ENCODE measurements around the gene MBTD1.
"Not testable (repeated sequence)": the region's sequence is repeated elsewhere in the genome, so short reads cannot be mapped to it uniquely, and the experiment has no call there.

MBTD1 gene

DNA sequence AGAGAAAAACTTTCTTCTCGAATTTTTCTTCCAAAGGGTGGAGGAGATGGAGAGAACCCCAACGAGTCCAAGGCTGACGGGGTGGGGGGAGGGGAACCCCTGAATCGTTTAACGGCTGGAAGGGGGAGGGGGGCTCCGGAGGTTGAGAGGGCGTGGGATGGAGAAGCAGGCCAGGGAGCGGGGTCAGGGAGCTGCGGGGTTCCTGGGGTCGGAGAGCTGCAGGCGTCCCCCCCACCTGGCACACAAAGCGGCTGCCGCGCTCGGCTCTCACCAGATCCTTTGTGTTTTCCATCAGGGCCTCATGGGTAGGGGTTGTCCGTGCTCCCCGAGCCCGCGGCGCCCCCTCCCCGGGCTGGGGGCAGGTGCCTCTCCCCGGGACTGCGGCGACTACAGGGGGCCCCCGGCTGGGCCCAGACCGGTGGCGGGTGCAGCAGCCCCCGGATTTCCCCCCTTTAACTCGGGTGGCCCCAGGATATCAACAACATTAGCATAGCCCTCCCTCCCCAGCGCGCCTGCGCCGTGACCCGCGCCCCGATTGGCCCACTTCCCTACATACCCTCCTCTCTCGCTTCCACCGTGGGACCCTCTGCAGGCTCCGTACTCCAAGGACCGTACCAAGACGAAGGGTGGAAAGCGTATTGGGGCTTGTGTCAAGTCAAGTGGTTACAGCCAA, at the start of gene MBTD1:
TSS of gene MBTD1 (minus strand) at position 486 of the 673 bp plus-strand sequence. CDS start 34,888 bp downstream, outside the sequence.
- peak; percentile 98 for DNase-seq (ENCODE audit: low spot score)

- DNase-seq (ENCODE audit: low spot score): no peak
Measured at GRCh38 chr17:51305182-51305581, 45.3 kb upstream of the MBTD1 start.

- no peak for DNase-seq (ENCODE audit: low spot score)
Measured at GRCh38 chr17:51299859-51300258, 40.0 kb upstream of the MBTD1 start.

DNA sequence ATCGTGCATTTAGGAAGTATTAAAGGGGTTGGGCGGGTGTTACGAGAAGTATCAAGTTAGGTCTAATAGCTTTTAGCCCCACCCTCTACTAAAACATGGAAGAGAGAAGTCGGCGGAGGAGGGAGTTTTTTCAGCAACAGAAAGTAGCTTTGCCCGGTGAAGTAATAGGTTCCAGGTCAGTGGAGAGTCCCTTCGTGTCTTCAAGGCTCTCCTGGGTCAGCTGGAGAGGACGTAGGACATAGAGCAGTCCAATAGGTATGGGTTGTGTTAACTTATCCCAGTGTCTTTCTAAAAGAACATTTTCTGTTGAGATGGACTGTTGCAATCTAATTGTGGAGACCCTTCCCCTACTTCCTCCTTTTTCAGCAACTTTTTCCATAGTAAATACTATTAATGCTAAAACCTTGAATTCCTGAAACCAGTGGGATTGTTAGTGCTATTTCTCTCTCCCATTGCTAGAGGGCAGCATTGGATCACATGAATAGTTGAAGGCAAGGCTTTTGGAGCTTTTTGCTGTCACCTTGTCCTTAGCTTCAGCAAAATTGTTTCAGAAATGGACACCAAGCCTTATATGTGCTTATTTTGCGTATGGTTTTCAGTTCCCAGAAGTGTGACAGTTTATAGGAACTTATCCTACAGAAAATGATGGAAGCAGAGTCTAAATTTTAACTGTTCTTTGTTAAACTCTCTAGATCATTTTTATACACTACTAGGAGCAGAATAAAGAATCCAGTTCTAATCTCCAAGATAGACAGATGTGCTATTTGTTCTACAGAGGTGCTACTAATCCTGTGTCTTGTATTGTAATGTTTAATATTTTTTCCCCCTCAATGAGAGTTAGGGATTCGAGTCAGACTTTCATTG, 38.9 kb upstream of the MBTD1 start:
- DNase-seq (ENCODE audit: low spot score): peak; percentile 79

GRCh38 chr17:51294338-51294737, 34.5 kb upstream of the MBTD1 start:
- not testable (repeated sequence) for DNase-seq (ENCODE audit: low spot score)

GRCh38 chr17:51289696-51290111, 29.9 kb upstream of the MBTD1 start:
- no peak for DNase-seq (ENCODE audit: low spot score)

GRCh38 chr17:51287412-51287811, 27.6 kb upstream of the MBTD1 start:
- DNase-seq (ENCODE audit: low spot score): no peak

DNA sequence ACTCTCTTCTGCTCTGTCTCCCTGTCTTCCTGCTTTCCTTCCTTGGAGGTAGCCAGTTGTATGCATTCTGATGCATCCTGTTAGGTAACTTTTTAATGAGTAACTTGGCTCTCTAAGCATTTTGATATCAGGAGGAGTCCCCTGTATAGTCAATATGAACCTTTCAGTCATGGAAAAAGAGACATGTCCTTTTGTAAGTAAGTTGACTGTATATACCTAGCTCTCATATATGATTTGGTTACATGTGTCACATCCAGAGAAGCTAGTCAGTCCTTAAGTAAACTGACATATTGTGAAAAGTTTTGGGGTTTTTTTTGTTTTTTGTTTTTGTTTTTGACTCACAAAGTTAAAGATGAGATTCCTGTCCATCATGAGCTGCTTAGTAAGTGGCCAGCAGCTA, 19.3 kb upstream of the MBTD1 start:
- no peak for DNase-seq (ENCODE audit: low spot score)

DNA sequence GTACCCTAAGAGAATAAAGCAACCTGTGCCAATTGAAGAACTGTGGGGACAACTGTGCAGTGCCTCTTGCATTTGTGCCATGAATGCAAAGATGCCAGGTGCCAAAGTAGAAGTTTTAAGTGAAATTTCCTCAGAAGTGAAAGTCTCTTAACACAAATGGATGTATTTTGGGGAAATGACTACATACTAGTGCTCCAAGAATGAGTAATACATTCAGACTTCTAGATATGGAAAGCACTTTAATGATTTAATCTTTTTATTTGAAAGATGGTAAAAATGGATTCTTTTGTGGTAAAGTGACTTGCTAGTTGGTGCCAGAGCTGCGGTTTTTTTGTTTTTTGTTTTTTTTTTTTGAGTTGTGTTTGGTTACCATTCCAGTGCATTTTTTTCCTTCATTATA, 15.5 kb upstream of the MBTD1 start:
- DNase-seq (ENCODE audit: low spot score): no peak

DNA sequence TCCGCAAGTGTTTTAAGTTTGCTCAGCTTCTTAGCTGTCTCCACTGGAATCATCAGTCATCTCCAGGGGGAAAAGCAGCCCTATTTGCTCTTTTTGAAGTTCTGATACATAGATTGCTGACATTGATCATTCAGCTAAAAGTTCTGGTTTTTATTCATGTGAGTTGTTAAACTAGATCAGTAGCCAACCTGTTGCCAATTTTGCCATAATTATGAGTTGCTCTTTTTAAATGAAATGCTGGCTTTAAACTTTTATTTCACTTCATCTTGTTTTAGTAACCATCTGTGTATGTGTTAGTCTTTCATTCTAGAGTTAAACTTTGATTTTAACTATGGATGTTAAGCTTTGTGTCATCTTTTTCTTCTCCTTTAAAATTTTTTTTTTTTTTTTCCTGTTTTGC, 13.0 kb upstream of the MBTD1 start:
- no peak for DNase-seq (ENCODE audit: low spot score)

GRCh38 chr17:51270636-51271035, 10.8 kb upstream of the MBTD1 start:
- DNase-seq (ENCODE audit: low spot score): no peak

- DNase-seq (ENCODE audit: low spot score): no peak
Measured at GRCh38 chr17:51269991-51270390, 10.1 kb upstream of the MBTD1 start.

DNA sequence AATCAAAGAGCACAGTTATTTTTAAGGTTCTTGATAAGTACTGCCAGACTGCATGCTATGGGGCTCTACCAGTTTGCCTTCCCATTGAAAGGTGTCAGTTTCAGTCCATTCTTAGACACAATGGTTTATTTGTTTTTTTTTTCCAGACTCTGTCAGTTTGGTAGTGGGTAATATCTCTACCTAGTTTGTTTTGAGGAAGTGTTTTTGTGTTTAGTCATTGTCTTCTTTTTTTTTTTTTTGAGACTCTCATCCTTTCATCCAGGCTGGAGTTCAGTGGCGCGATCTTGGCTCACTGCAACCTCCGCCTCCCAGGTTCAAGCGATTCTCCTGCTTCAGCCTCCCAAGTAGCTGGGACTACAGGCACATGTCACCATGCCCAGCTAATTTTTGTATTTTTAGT, 4.6 kb upstream of the MBTD1 start:
- not testable (repeated sequence) for DNase-seq (ENCODE audit: low spot score)

GRCh38 chr17:51263006-51263405, 3.2 kb upstream of the MBTD1 start:
- no peak for DNase-seq (ENCODE audit: low spot score)

DNA sequence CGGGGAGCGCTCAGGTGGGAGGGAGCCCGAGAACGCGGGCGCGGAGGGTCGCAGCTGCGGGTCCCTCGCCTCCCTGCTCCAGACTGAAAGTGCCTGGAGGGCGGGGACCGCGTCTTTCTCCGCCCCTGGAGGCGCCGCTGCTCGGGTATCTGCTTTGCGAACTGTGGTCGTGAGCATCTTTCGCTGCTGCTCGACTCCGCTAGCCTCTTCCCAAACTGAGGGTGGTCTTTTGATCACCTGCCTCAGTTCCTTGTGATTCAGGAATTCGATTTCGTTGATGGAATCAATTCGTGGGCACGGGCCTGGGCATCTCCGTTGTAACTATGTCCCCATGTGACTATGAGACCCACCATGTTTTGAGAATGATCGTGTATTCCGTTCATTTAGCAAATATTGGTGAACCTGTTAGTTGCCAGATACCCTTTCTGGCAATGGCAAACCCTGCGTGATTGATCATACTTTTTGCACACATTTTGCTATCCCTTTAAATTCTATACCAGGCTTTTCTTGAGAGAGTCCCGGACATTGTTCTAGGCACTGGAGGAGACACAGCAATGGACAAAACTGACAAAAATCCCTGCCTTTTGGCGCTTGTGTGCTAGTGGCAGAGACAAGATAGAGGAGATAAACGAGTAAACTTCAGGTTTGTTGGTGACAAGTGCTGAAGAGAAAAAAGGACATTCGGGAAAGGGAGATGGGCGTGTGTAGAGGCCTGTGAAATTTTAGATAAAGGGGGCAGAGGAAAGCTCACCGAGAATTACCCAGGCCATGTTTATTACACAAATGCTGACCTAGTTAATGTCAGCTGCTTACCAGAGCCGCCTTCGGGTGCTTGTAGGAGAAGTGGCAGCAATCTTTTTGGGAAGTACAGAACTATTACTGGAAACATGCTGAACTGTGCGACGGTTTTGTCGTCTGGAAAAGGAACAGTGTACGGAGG, 1.4 kb upstream of the MBTD1 start:
- DNase-seq (ENCODE audit: low spot score): peak; percentile 39

GRCh38 chr17:51260237-51261023, 581 bp upstream of the MBTD1 start, which contains the start of gene UTP18:
TSS of gene UTP18 (plus strand) at chr17:51260546. CDS start at chr17:51260585, 39 bp downstream.
- peak; percentile 98 for DNase-seq (ENCODE audit: low spot score)

DNA sequence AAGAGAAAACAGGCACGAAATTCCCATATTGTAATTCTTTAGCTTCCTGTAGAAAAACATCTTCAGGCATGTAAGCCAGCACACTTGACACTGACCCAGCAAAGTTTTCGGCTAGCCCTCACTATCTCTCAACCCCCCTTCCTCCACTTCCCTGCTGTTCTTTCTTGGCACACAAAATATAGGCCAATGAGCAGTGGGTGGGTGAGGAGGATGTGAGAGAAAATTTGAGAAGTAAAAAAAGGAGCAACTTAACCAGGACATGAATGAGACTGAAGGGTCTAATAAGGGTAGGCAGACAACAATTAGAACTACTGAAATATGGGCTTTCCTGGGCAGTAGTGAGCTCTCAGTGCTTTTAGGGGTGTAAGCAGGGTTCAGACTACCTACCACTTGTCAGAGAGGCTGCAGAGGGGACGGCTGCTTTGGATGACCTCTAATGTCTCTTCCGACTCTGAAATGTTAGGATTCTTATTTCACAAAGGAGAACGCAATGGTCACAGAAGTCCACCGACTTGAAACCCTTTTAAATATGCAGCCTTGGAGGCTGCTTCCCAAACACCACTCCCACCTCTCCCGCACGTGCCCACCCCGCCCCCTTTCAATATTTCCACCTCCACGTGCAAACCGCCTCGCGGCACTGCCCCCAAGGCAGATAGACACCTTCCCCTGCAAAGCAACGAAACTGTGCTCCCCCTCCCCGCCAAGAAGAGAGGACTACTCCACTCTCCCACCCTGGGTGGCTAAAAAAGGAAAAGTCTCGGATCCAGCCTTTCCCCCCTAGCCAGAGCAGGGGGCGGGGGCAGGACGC, 889 bp downstream of the MBTD1 start:
- DNase-seq (ENCODE audit: low spot score): peak; percentile 61

DNA sequence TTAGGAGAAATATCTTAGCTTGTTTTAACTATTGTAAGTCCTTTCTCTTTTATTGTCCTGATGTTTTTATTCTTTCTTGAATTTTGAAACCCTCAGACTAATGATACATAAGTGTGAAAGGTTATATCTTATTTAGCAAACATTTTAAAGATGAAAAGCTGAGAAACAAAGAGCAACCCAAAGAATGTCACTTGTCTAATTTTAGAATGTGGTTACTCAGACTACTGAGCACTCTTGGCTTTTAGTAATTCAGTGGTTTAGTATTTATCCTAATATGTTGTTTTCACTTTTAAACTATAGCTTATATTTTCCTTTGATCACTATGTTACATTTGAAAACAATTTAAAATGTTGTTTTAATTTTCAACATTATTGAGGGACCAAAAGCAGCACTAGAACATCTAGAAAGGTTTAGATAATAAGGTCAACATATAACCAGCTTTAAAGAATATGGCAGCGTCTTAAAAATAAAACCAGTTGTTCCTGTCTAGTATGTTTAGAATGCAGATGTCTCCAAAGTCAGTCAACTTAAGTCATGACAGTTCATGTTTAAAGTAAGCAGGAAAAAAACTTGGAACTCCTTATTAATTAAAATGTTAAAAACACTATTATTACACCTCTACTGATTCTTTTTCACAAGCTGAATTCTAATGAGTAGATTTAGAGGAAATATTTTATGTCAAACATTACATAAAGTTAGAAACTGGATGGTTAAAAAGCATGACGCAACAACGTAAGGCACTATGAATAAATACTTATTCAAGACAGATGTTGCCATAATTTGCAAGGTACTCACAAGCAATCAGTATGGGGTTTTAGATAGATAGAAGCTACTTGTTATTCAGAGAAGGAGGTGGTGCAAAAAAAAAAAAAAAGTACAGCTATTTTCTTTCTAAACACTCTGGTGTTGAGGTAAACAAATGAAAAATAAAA, 2.4 kb downstream of the MBTD1 start:
- no peak for DNase-seq (ENCODE audit: low spot score)

GRCh38 chr17:51256101-51256500, 3.7 kb downstream of the MBTD1 start:
- no peak for DNase-seq (ENCODE audit: low spot score)

All from Ammon's horn (tissue), 1 donor.